CD4-positive, alpha-beta memory T cell (primary cell): ENCODE measurements around the gene KPTN. TPM values are rescaled to one million over a fixed set of nuclear protein-coding genes. Genes with fewer than 3 reads are reported as not detected.

ENCODE experiments used
- CTCF ChIA-PET: fragments of 350-600 bp; sonication (Branson Sonifier 250); formaldehyde crosslinking; loops from one replicate; lab custom pipeline; 2021; ENCODE audit warnings: inconsistent platforms; ENCODE audit not compliant: partially characterized antibody; lab: Charles Lee
- POLR2A ChIA-PET: fragments of 350-600 bp; sonication (Branson Sonifier 250); formaldehyde crosslinking; loops from one replicate; lab custom pipeline; 2021; ENCODE audit not compliant: partially characterized antibody; lab: Charles Lee
- DNase-seq, 5 donors: peaks; one replicate each; pipeline versions ENCODE4 v3.0.0 to v3.0.0-alpha.2; 2020 to 2022; ENCODE audit warnings: mixed read lengths in 1 of 5
- H3K27ac ChIP-seq: one replicate; pipeline ENCODE4 v1.7.0; 2013; ENCODE audit warnings: low read depth, low read length
- H3K27me3 ChIP-seq: 2 replicates; pipeline ENCODE4 v1.7.0; 2013; ENCODE audit warnings: mild to moderate bottlenecking, low read length, moderate library complexity; ENCODE audit not compliant: insufficient read depth
- H3K36me3 ChIP-seq: 2 replicates; pipeline ENCODE4 v1.7.0; 2013; ENCODE audit warnings: mild to moderate bottlenecking, low read length, moderate library complexity; ENCODE audit not compliant: insufficient read depth
- H3K4me1 ChIP-seq: 2 replicates; pipeline ENCODE4 v1.7.0; 2013; ENCODE audit warnings: mild to moderate bottlenecking, low read length, moderate library complexity; ENCODE audit not compliant: insufficient read depth
- H3K4me3 ChIP-seq, 2 donors: one replicate each; pipeline ENCODE4 v1.7.0; 2013; ENCODE audit warnings: low read length in 2 of 2, mild to moderate bottlenecking in 1 of 2
- H3K9me3 ChIP-seq, 2 donors: one replicate each; pipeline ENCODE4 v1.7.0; 2013; ENCODE audit warnings: low read length in 2 of 2, control low read depth in 1 of 2; ENCODE audit not compliant: control insufficient read depth in 1 of 2
- H3K27ac Mint-ChIP-seq, 7 donors: one replicate each; pipeline ENCODE4 v1.8.0; 2020 to 2021; ENCODE audit warnings: mixed read lengths in 7 of 7, mild to moderate bottlenecking in 6 of 7, inconsistent platforms in 3 of 7, moderate library complexity in 3 of 7
- H3K27me3 Mint-ChIP-seq, 2 donors: one replicate each; pipeline ENCODE4 v1.8.0; 2020 to 2021; ENCODE audit warnings: mixed read lengths in 2 of 2
- H3K36me3 Mint-ChIP-seq, 2 donors: one replicate each; pipeline ENCODE4 v1.8.0; 2020 to 2021; ENCODE audit warnings: mixed read lengths in 2 of 2, inconsistent platforms in 1 of 2, mild to moderate bottlenecking in 1 of 2
- H3K4me1 Mint-ChIP-seq, 4 donors: one replicate each; pipeline ENCODE4 v1.8.0; 2020 to 2021; ENCODE audit warnings: mixed read lengths in 4 of 4, mild to moderate bottlenecking in 1 of 4
- H3K4me3 Mint-ChIP-seq, 8 donors: one replicate each; pipeline ENCODE4 v1.8.0; 2020 to 2021; ENCODE audit warnings: mixed read lengths in 8 of 8, mild to moderate bottlenecking in 7 of 8, moderate library complexity in 6 of 8, inconsistent platforms in 3 of 8
- H3K9me3 Mint-ChIP-seq, 8 donors: one replicate each; pipeline ENCODE4 v1.8.0; 2020 to 2021; ENCODE audit warnings: mixed read lengths in 8 of 8, mild to moderate bottlenecking in 5 of 8, inconsistent platforms in 3 of 8, moderate library complexity in 1 of 8
- intact Hi-C: fragments of 100-400 bp; cut with micrococcal nuclease; formaldehyde crosslinking; loops from one replicate; pipeline ENCODE4 v1.15.1; 2023
- polyA plus RNA-seq, 2 donors: library from polyadenylated mRNA; unstranded; fragments of 300-500 nt; fragmentation: Illumina TruSeq; gene quantifications; one replicate each; pipeline ENCODE4 v1.2.3, GENCODE V29; 2021
- total RNA-seq, 2 experiments: library from RNA; stranded (reverse); gene quantifications; one replicate each; pipeline ENCODE4 v1.2.3, GENCODE V29; 2021

Gene KPTN
- total and polyA plus RNA-seq, 4 experiments from 2014 or later: 4.0 to 10.6 (median 4.6) TPM

GRCh38 chr19:47458672-47459071 is 25.3 kb downstream of the KPTN start:
- no peaks in the 10 kb centered on the region for H3K36me3 Mint-ChIP-seq
- H3K4me1 Mint-ChIP-seq: peaks cover 0 to 6% (median 0%) of the 10 kb centered on the region in 4 donors
- no peak overlapping the region for H3K27ac ChIP-seq
- H3K4me1 ChIP-seq: no peaks in the 10 kb centered on the region
- no peak for DNase-seq
- ChIA-PET POLR2A (no interaction called here), CTCF (no interaction called here)
- H3K9me3 ChIP-seq: no peaks in the 10 kb centered on the region
- H3K36me3 ChIP-seq: no peaks in the 10 kb centered on the region
- H3K4me3 ChIP-seq: no peak overlapping the region
- H3K27me3 ChIP-seq: peaks cover 17% of the 10 kb centered on the region
- H3K27me3 Mint-ChIP-seq: peaks cover 21 to 37% of the 10 kb centered on the region in 2 donors
- intact Hi-C loops: no loop called here
- no peak overlapping the region for H3K4me3 Mint-ChIP-seq
- H3K27ac Mint-ChIP-seq: no peak overlapping the region
- H3K9me3 Mint-ChIP-seq: peaks cover 3 to 13% (median 5%) of the 10 kb centered on the region in 8 donors

GRCh38 chr19:47456721-47457474 is 27.1 kb downstream of the KPTN start:
- Histone ChIP-seq H3K4me3 (no peak overlapping the region), H3K27me3 (peaks cover 17% of the 10 kb centered on the region), H3K36me3 (no peaks in the 10 kb centered on the region), H3K4me1 (no peaks in the 10 kb centered on the region), H3K27ac (no peak overlapping the region), H3K9me3 (no peaks in the 10 kb centered on the region)
- Mint-ChIP-seq H3K36me3 (no peaks in the 10 kb centered on the region), H3K4me3 (peak overlapping the region in 1 of 8 donors; percentile 21), H3K27me3 (peaks cover 19 to 33% of the 10 kb centered on the region in 2 donors), H3K9me3 (peaks cover 3 to 13% (median 5%) of the 10 kb centered on the region in 8 donors), H3K27ac (no peak overlapping the region), H3K4me1 (peaks cover 0 to 6% (median 0%) of the 10 kb centered on the region in 4 donors)
- DNase-seq: no peak
- ChIA-PET CTCF (no interaction called here), POLR2A (no interaction called here)
- intact Hi-C loops: no loop called here

- no peaks in the 10 kb centered on the region for H3K36me3 Mint-ChIP-seq
- Histone ChIP-seq H3K27me3 (peaks cover 9% of the 10 kb centered on the region), H3K4me3 (no peak overlapping the region), H3K27ac (no peak overlapping the region), H3K36me3 (no peaks in the 10 kb centered on the region), H3K4me1 (peaks cover 26% of the 10 kb centered on the region), H3K9me3 (no peaks in the 10 kb centered on the region)
- peaks cover under 1 to 7% (median 3%) of the 10 kb centered on the region in 8 donors for H3K9me3 Mint-ChIP-seq
- CTCF ChIA-PET: interaction anchor here (1.2 to 1.4 kb wide), 2 partner anchors 14 to 254 kb away, joined by 3 to 5 read pairs; no protein-coding TSS in a partner anchor
- DNase-seq: no peak
- intact Hi-C loops: no loop called here
- no peak overlapping the region for H3K4me3 Mint-ChIP-seq
- H3K27me3 Mint-ChIP-seq: peaks cover 15 to 57% of the 10 kb centered on the region in 2 donors
- no peak overlapping the region for H3K27ac Mint-ChIP-seq
- POLR2A ChIA-PET: interaction anchor here (1.1 kb wide), 1 partner anchor 65 kb away, joined by 3 read pairs; the partner anchor contains the start of gene NAPA
- peaks cover 16 to 39% (median 21%) of the 10 kb centered on the region in 4 donors for H3K4me1 Mint-ChIP-seq
Observed at GRCh38 chr19:47450478-47450877, 33.5 kb downstream of the KPTN start.

- no peak overlapping the region for H3K4me3 ChIP-seq
- Mint-ChIP-seq H3K4me1 (peaks cover 31 to 61% (median 39%) of the 10 kb centered on the region in 4 donors), H3K4me3 (peak overlapping the region in 3 of 8 donors; percentile 10 to 67 (median 20)), H3K36me3 (no peaks in the 10 kb centered on the region), H3K9me3 (peaks cover 0 to 6% (median 0%) of the 10 kb centered on the region in 8 donors), H3K27ac (peak overlapping the region in 3 of 7 donors; percentile 30 to 62 (median 37)), H3K27me3 (peaks cover 22 to 64% of the 10 kb centered on the region in 2 donors)
- peaks cover 46% of the 10 kb centered on the region for H3K4me1 ChIP-seq
- H3K27ac ChIP-seq: no peak overlapping the region
- intact Hi-C loops: no loop called here
- ChIA-PET CTCF (interaction anchor here (1.0 to 1.2 kb wide), 2 partner anchors 13 to 20 kb away, joined by 3 to 4 read pairs; no protein-coding TSS in a partner anchor), POLR2A (interaction anchor here (0.9 kb wide), 1 partner anchor 36 kb away, joined by 3 read pairs; the partner anchor contains the start of gene KPTN)
- H3K36me3 ChIP-seq: no peaks in the 10 kb centered on the region
- no peaks in the 10 kb centered on the region for H3K9me3 ChIP-seq
- no peak for DNase-seq
- peaks cover 18% of the 10 kb centered on the region for H3K27me3 ChIP-seq
Observed at GRCh38 chr19:47448360-47448727, 35.7 kb downstream of the KPTN start.

GRCh38 chr19:47447470-47448359 is 36.3 kb downstream of the KPTN start:
- intact Hi-C loops: no loop called here
- no peaks in the 10 kb centered on the region for H3K36me3 ChIP-seq
- ChIA-PET POLR2A (interaction anchor here (0.9 kb wide), 1 partner anchor 36 kb away, joined by 3 read pairs; the partner anchor contains the start of gene KPTN), CTCF (interaction anchor here (1.2 kb wide), 1 partner anchor 20 kb away, joined by 4 read pairs; no protein-coding TSS in a partner anchor)
- no peaks in the 10 kb centered on the region for H3K9me3 ChIP-seq
- H3K4me1 ChIP-seq: peaks cover 49% of the 10 kb centered on the region
- DNase-seq: peak; percentile 50 to 64 (median 52)
- Mint-ChIP-seq H3K4me3 (peak overlapping the region in 7 of 8 donors; percentile 6 to 90 (median 56)), H3K4me1 (peaks cover 36 to 67% (median 43%) of the 10 kb centered on the region in 4 donors), H3K27ac (peak overlapping the region in 3 of 7 donors; percentile 44 to 74 (median 62)), H3K36me3 (no peaks in the 10 kb centered on the region), H3K9me3 (peaks cover 0 to 7% (median 0%) of the 10 kb centered on the region in 8 donors), H3K27me3 (peaks cover 28 to 68% of the 10 kb centered on the region in 2 donors)
- no peak overlapping the region for H3K4me3 ChIP-seq
- peaks cover 25% of the 10 kb centered on the region for H3K27me3 ChIP-seq
- no peak overlapping the region for H3K27ac ChIP-seq

- DNase-seq: peak in 1 of 5 donors; percentile 48
- Histone ChIP-seq H3K4me3 (no peak overlapping the region), H3K9me3 (no peaks in the 10 kb centered on the region), H3K27ac (no peak overlapping the region), H3K27me3 (peaks cover 26% of the 10 kb centered on the region), H3K4me1 (peaks cover 49% of the 10 kb centered on the region), H3K36me3 (no peaks in the 10 kb centered on the region)
- Mint-ChIP-seq H3K36me3 (no peaks in the 10 kb centered on the region), H3K4me1 (peaks cover 36 to 67% (median 43%) of the 10 kb centered on the region in 4 donors), H3K27me3 (peaks cover 32 to 71% of the 10 kb centered on the region in 2 donors), H3K4me3 (peak overlapping the region in 7 of 8 donors; percentile 68 to 90 (median 78)), H3K9me3 (peaks cover 0 to 7% (median 0%) of the 10 kb centered on the region in 8 donors), H3K27ac (peak overlapping the region in 4 of 7 donors; percentile 24 to 81 (median 55))
- ChIA-PET POLR2A (no interaction called here), CTCF (interaction anchor here (1.2 to 1.8 kb wide), 3 partner anchors 10 to 13 kb away, joined by 3 to 8 read pairs (median 4); no protein-coding TSS in a partner anchor)
- intact Hi-C loops: no loop called here
Observed at GRCh38 chr19:47446534-47447469, 37.2 kb downstream of the KPTN start.
